H9 (cell line): ENCODE results near the gene NT5C2. TPM values are rescaled to one million over a fixed set of nuclear protein-coding genes. Genes with fewer than 3 reads are reported as not detected.

Experiments used
- DNase-seq: peaks from one replicate; pipeline ENCODE4 v3.0.0-alpha.2; 2017
- H2AFZ ChIP-seq: one replicate; pipeline ENCODE4 v1.6.1; 2013; ENCODE audit warnings: mild to moderate bottlenecking, low read length, control low read depth, moderate library complexity
- H2AK5ac ChIP-seq: 2 replicates; pipeline ENCODE4 v1.6.1; 2013; ENCODE audit warnings: low read length, control low read depth, mixed read lengths; ENCODE audit not compliant: insufficient read length
- H2BK120ac ChIP-seq: one replicate; pipeline ENCODE4 v1.6.1; 2013; ENCODE audit warnings: low read depth, mild to moderate bottlenecking, low read length, control low read depth, inconsistent platforms; ENCODE audit not compliant: poor library complexity, severe bottlenecking
- H2BK12ac ChIP-seq: 2 replicates; pipeline ENCODE4 v1.6.1; 2013; ENCODE audit warnings: low read length, control low read depth, mixed read lengths, low read depth; ENCODE audit not compliant: insufficient read length
- H2BK15ac ChIP-seq: 2 replicates; pipeline ENCODE4 v1.6.1; 2013; ENCODE audit warnings: low read depth, low read length, control low read depth
- H2BK20ac ChIP-seq: one replicate; pipeline ENCODE4 v1.6.1; 2013; ENCODE audit warnings: low read depth, mild to moderate bottlenecking, low read length, control low read depth, inconsistent platforms; ENCODE audit not compliant: poor library complexity, severe bottlenecking
- H2BK5ac ChIP-seq: 2 replicates; pipeline ENCODE4 v1.6.1; 2013; ENCODE audit warnings: low read length, control low read depth, mixed read lengths; ENCODE audit not compliant: insufficient read length
- H3K14ac ChIP-seq: 2 replicates; pipeline ENCODE4 v1.6.1; 2013; ENCODE audit warnings: low read length, control low read depth; ENCODE audit not compliant: insufficient read depth
- H3K18ac ChIP-seq: 2 replicates; pipeline ENCODE4 v1.6.1; 2013; ENCODE audit warnings: low read depth, mild to moderate bottlenecking, mixed read lengths, low read length, control low read depth; ENCODE audit not compliant: insufficient read length
- H3K23ac ChIP-seq: 2 replicates; pipeline ENCODE4 v1.6.1; 2013; ENCODE audit warnings: low read length, control low read depth, mixed read lengths, low read depth; ENCODE audit not compliant: insufficient read length
- H3K23me2 ChIP-seq: 2 replicates; pipeline ENCODE4 v1.6.1; 2013; ENCODE audit warnings: low read depth, mild to moderate bottlenecking, mixed read lengths, low read length, control low read depth; ENCODE audit not compliant: insufficient read length, poor library complexity, severe bottlenecking
- H3K27ac ChIP-seq: 2 replicates; pipeline ENCODE4 v1.5.1; 2013; ENCODE audit warnings: low read length, control low read depth, mixed read lengths, low read depth; ENCODE audit not compliant: insufficient read length
- H3K27me3 ChIP-seq: 2 replicates; pipeline ENCODE4 v1.6.1; 2013; ENCODE audit warnings: low read length, control low read depth, inconsistent platforms; ENCODE audit not compliant: insufficient read depth
- H3K4ac ChIP-seq: 2 replicates; pipeline ENCODE4 v1.6.1; 2013; ENCODE audit warnings: low read depth, mild to moderate bottlenecking, control low read depth, inconsistent platforms, low read length, moderate library complexity
- H3K4me1 ChIP-seq: 2 replicates; pipeline ENCODE4 v1.6.1; 2013; ENCODE audit warnings: low read length, control low read depth, inconsistent platforms; ENCODE audit not compliant: insufficient read depth
- H3K4me2 ChIP-seq: 2 replicates; pipeline ENCODE4 v1.6.1; 2013; ENCODE audit warnings: low read length, control low read depth, mixed read lengths; ENCODE audit not compliant: insufficient read length, insufficient read depth
- H3K56ac ChIP-seq: 2 replicates; pipeline ENCODE4 v1.6.1; 2013; ENCODE audit warnings: low read depth, mild to moderate bottlenecking, mixed read lengths, low read length, control low read depth; ENCODE audit not compliant: insufficient read length
- H3K79me1 ChIP-seq: 2 replicates; pipeline ENCODE4 v1.6.1; 2013; ENCODE audit warnings: low read depth, mild to moderate bottlenecking, moderate library complexity, low read length, control low read depth, inconsistent platforms; ENCODE audit not compliant: insufficient read depth, poor library complexity, severe bottlenecking
- H3K79me2 ChIP-seq: 2 replicates; pipeline ENCODE4 v1.6.1; 2013; ENCODE audit warnings: low read length, control low read depth, inconsistent platforms; ENCODE audit not compliant: insufficient read depth
- H3K9ac ChIP-seq: 2 replicates; pipeline ENCODE4 v1.6.1; 2013; ENCODE audit warnings: low read length, control low read depth, mixed read lengths; ENCODE audit not compliant: insufficient read length; ENCODE audit errors: extremely low read depth
- H3K9me3 ChIP-seq: one replicate; pipeline ENCODE4 v1.6.1; 2013; ENCODE audit warnings: low read depth, low read length, inconsistent platforms; ENCODE audit not compliant: control insufficient read depth
- H3T11ph ChIP-seq: one replicate; pipeline ENCODE4 v1.6.1; 2013; ENCODE audit warnings: mild to moderate bottlenecking, low read length, control low read depth, inconsistent platforms
- H4K20me1 ChIP-seq: one replicate; pipeline ENCODE4 v1.6.1; 2013; ENCODE audit not compliant: control insufficient read depth, insufficient read length, insufficient read depth
- H4K5ac ChIP-seq: 2 replicates; pipeline ENCODE4 v1.6.1; 2013; ENCODE audit warnings: low read depth, mild to moderate bottlenecking, mixed read lengths, low read length, control low read depth; ENCODE audit not compliant: insufficient read length
- H4K8ac ChIP-seq: replicated peaks from 2 replicates; pipeline ENCODE4 v1.6.1; 2013; ENCODE audit warnings: low read length, control low read depth, mixed read lengths, low read depth; ENCODE audit not compliant: insufficient read length
- H4K91ac ChIP-seq: 2 replicates; pipeline ENCODE4 v1.6.1; 2013; ENCODE audit warnings: low read depth, mild to moderate bottlenecking, moderate library complexity, mixed read lengths, low read length, control low read depth; ENCODE audit not compliant: insufficient read length
- H3K27ac Mint-ChIP-seq, 3 experiments: 2 replicates in 2 of 3; 3 replicates in 1 of 3; pipeline ENCODE4 v1.8.0; 2020 to 2021; ENCODE audit warnings: mixed read lengths in 3 of 3, mild to moderate bottlenecking in 1 of 3, moderate library complexity in 1 of 3
- H3K27me3 Mint-ChIP-seq: 2 replicates; pipeline ENCODE4 v1.8.0; 2021; ENCODE audit warnings: low read depth, mild to moderate bottlenecking, moderate library complexity, mixed read lengths
- H3K36me3 Mint-ChIP-seq, 3 experiments: 2 replicates in 2 of 3; 3 replicates in 1 of 3; pipeline ENCODE4 v1.8.0; 2020 to 2021; ENCODE audit warnings: low read depth in 3 of 3, mixed read lengths in 3 of 3; ENCODE audit not compliant: insufficient read depth in 1 of 3
- H3K4me1 Mint-ChIP-seq, 2 experiments: 2 replicates each; pipeline ENCODE4 v1.8.0; 2020; ENCODE audit warnings: mixed read lengths in 2 of 2
- H3K4me3 Mint-ChIP-seq, 2 experiments: 2 replicates in 1 of 2; 3 replicates in 1 of 2; pipeline ENCODE4 v1.8.0; 2020 to 2021; ENCODE audit warnings: mild to moderate bottlenecking in 2 of 2, mixed read lengths in 2 of 2, moderate library complexity in 1 of 2
- H3K9me3 Mint-ChIP-seq, 2 experiments: 2 replicates in 1 of 2; 3 replicates in 1 of 2; pipeline ENCODE4 v1.8.0; 2020; ENCODE audit warnings: mild to moderate bottlenecking in 2 of 2, mixed read lengths in 2 of 2, moderate library complexity in 1 of 2
- CTCF ChIP-seq: fragments of 200-600 bp; sonication (generic); conservative IDR thresholded peaks from 3 replicates; pipeline ENCODE4 v1.8.0; 2021; ENCODE audit warnings: antibody characterized with exemption, mild to moderate bottlenecking
- WGBS: extraction: QIAGEN DNeasy Blood & Tissue Kit; methylation state at CpG from one replicate; pipeline ENCODE4 v1.1.7; 2013; ENCODE audit warnings: missing lambda C conversion rate, low lambda C conversion rate, mixed read lengths; ENCODE audit not compliant: insufficient read length; ENCODE audit errors: extremely low coverage; 5-methylcytosine and 5-hydroxymethylcytosine counted together
- total RNA-seq: library from RNA; stranded (reverse); gene quantifications from 2 replicates; pipeline ENCODE4 v1.2.1, GENCODE V29; 2021

Gene NT5C2
- total RNA-seq, 1 experiment from 2014 or later: 69.6 TPM

GRCh38 chr10:103054621-103055020 is 138.5 kb downstream of the NT5C2 start:
- no peak overlapping the region for H3K4me3 Mint-ChIP-seq

More at GRCh38 chr10:103054621-103055020, 138.5 kb downstream of the NT5C2 start:
- no peaks in the 10 kb centered on the region for H3K23me2 ChIP-seq
- no peak overlapping the region for H4K8ac ChIP-seq
- no peak overlapping the region for H2AK5ac ChIP-seq
- no peaks in the 10 kb centered on the region for H4K20me1 ChIP-seq
- H3K4me2 ChIP-seq: no peak overlapping the region
- H3K23ac ChIP-seq: no peak overlapping the region
- Mint-ChIP-seq H3K27me3 (no peaks in the 10 kb centered on the region), H3K27ac (no peak overlapping the region), H3K4me1 (peaks cover 8% of the 10 kb centered on the region in 2 experiments), H3K36me3 (peaks cover 2 to 15% (median 3%) of the 10 kb centered on the region in 3 experiments; a peak in 3 of 7 replicates), H3K9me3 (no peaks in the 10 kb centered on the region)
- no peaks in the 10 kb centered on the region for H3K79me1 ChIP-seq
- no peak overlapping the region for H3T11ph ChIP-seq
- DNase-seq: no peak
- H3K9ac ChIP-seq: no peak overlapping the region
- H4K91ac ChIP-seq: no peak overlapping the region
- no peak overlapping the region for H2BK20ac ChIP-seq
- H3K4ac ChIP-seq: no peak overlapping the region
- H3K56ac ChIP-seq: no peak overlapping the region
- no peak for TF ChIP-seq CTCF
- H3K4me1 ChIP-seq: no peaks in the 10 kb centered on the region
- H3K79me2 ChIP-seq: no peaks in the 10 kb centered on the region
- no peak overlapping the region for H2BK5ac ChIP-seq
- no peaks in the 10 kb centered on the region for H3K9me3 ChIP-seq
- no peak overlapping the region for H3K18ac ChIP-seq
- no peak overlapping the region for H2BK15ac ChIP-seq
- no CpG with 5 or more reads among the region's 3 CpGs for WGBS
- no peak overlapping the region for H4K5ac ChIP-seq
- H3K27ac ChIP-seq: no peak overlapping the region
- H2BK120ac ChIP-seq: no peak overlapping the region
- H3K27me3 ChIP-seq: no peaks in the 10 kb centered on the region
- H2BK12ac ChIP-seq: no peak overlapping the region
- no peak overlapping the region for H2AFZ ChIP-seq
- H3K14ac ChIP-seq: no peak overlapping the region
